ENCODE results near the gene KLC1. TPM values are rescaled to one million over a fixed set of nuclear protein-coding genes. Genes with fewer than 3 reads are reported as not detected.

KLC1 gene
- total RNA-seq, 1 experiment from 2014 or later, result 163 TPM

GRCh38 chr14:103663506-103663905 is 34.5 kb downstream of the KLC1 start:
- CTCF ChIA-PET, result no interaction called here
- Histone ChIP-seq H3K4me3 (ENCODE audit: low read depth, low read length, poor library complexity, severe bottlenecking) (no peak overlapping the region), H3K4me1 (ENCODE audit: insufficient read depth, low read length, poor library complexity, severe bottlenecking) (no peaks in the 10 kb centered on the region), H3K9me3 (ENCODE audit: low read depth, low read length, poor library complexity, severe bottlenecking) (no peaks in the 10 kb centered on the region), H3K36me3 (ENCODE audit: insufficient read depth, low read length, poor library complexity, severe bottlenecking) (peaks cover 48% of the 10 kb centered on the region), H3K27me3 (replicated peaks; ENCODE audit: insufficient read depth, low read depth, low read length, poor library complexity) (no peaks in the 10 kb centered on the region), H3K27ac (ENCODE audit: low read depth, low read length, poor library complexity, severe bottlenecking) (no peak overlapping the region)
- no peak for DNase-seq (ENCODE audit: low spot score)
- POLR2A ChIA-PET (ENCODE audit: low non-redundant PET), result no interaction called here
- TF ChIP-seq EZH2 (IDR thresholded peaks at IDR 0.05; ENCODE audit: borderline replicate concordance, low read depth, low read length, poor library complexity, severe bottlenecking), result no peak
- TF ChIP-seq, protein P1, sequence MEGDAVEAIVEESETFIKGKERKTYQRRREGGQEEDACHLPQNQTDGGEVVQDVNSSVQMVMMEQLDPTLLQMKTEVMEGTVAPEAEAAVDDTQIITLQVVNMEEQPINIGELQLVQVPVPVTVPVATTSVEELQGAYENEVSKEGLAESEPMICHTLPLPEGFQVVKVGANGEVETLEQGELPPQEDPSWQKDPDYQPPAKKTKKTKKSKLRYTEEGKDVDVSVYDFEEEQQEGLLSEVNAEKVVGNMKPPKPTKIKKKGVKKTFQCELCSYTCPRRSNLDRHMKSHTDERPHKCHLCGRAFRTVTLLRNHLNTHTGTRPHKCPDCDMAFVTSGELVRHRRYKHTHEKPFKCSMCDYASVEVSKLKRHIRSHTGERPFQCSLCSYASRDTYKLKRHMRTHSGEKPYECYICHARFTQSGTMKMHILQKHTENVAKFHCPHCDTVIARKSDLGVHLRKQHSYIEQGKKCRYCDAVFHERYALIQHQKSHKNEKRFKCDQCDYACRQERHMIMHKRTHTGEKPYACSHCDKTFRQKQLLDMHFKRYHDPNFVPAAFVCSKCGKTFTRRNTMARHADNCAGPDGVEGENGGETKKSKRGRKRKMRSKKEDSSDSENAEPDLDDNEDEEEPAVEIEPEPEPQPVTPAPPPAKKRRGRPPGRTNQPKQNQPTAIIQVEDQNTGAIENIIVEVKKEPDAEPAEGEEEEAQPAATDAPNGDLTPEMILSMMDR (conservative IDR thresholded peaks at IDR 0.05; ENCODE audit: low read depth, low read length), result no peak
- intact Hi-C loops (cut with micrococcal nuclease; ENCODE audit: unreplicated experiment), result no loop called here
- no TSS peak for BruUV-seq (replicated peaks)

- no peaks in the 10 kb centered on the region for H3K9me3 ChIP-seq (ENCODE audit: low read depth, low read length, poor library complexity, severe bottlenecking)
- H3K27ac ChIP-seq (ENCODE audit: low read depth, low read length, poor library complexity, severe bottlenecking), result no peak overlapping the region
- no peaks in the 10 kb centered on the region for H3K27me3 ChIP-seq (replicated peaks; ENCODE audit: insufficient read depth, low read depth, low read length, poor library complexity)
- peaks cover 57% of the 10 kb centered on the region for H3K36me3 ChIP-seq (ENCODE audit: insufficient read depth, low read length, poor library complexity, severe bottlenecking)
- ChIA-PET CTCF (no interaction called here), POLR2A (ENCODE audit: low non-redundant PET) (no interaction called here)
- H3K4me3 ChIP-seq (ENCODE audit: low read depth, low read length, poor library complexity, severe bottlenecking), result no peak overlapping the region
- no peaks in the 10 kb centered on the region for H3K4me1 ChIP-seq (ENCODE audit: insufficient read depth, low read length, poor library complexity, severe bottlenecking)
- no peak for TF ChIP-seq EZH2 (IDR thresholded peaks at IDR 0.05; ENCODE audit: borderline replicate concordance, low read depth, low read length, poor library complexity, severe bottlenecking)
- TF ChIP-seq, protein P1 (conservative IDR thresholded peaks at IDR 0.05; ENCODE audit: low read depth, low read length), result no peak
- BruUV-seq (replicated peaks), result no TSS peak
- intact Hi-C loops (cut with micrococcal nuclease; ENCODE audit: unreplicated experiment), result no loop called here
- no peak for DNase-seq (ENCODE audit: low spot score)
Observed at GRCh38 chr14:103667671-103668070, 38.7 kb downstream of the KLC1 start.

DNA sequence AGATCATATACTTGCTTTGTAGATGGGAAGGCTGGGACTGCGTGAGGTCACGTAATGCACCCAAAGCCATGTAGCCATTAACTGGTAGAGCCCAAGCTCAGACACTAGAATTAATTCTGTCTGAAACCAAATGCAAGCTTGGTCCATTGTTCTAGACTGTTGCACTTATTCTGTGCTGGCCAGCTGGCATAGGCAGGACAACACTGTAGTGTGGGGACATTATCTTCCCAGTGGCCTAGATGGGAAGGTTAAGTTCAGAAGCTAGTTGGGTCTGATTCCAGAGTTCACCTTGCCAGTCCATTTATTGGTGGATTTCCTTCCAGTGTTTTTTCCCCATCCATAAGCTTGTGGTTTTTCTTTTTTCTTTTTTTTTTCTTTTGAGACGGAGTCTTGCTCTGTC is 39.1 kb downstream of the KLC1 start:
- POLR2A ChIA-PET (ENCODE audit: low non-redundant PET), result no interaction called here
- TF ChIP-seq EZH2 (IDR thresholded peaks at IDR 0.05; ENCODE audit: borderline replicate concordance, low read depth, low read length, poor library complexity, severe bottlenecking), result no peak
- TF ChIP-seq, protein P1 (conservative IDR thresholded peaks at IDR 0.05; ENCODE audit: low read depth, low read length), result no peak
- Histone ChIP-seq H3K4me3 (ENCODE audit: low read depth, low read length, poor library complexity, severe bottlenecking) (no peak overlapping the region), H3K4me1 (ENCODE audit: insufficient read depth, low read length, poor library complexity, severe bottlenecking) (no peaks in the 10 kb centered on the region), H3K9me3 (ENCODE audit: low read depth, low read length, poor library complexity, severe bottlenecking) (no peaks in the 10 kb centered on the region), H3K27me3 (replicated peaks; ENCODE audit: insufficient read depth, low read depth, low read length, poor library complexity) (no peaks in the 10 kb centered on the region), H3K27ac (ENCODE audit: low read depth, low read length, poor library complexity, severe bottlenecking) (no peak overlapping the region), H3K36me3 (ENCODE audit: insufficient read depth, low read length, poor library complexity, severe bottlenecking) (peaks cover 60% of the 10 kb centered on the region)
- no peak for DNase-seq (ENCODE audit: low spot score)
- BruUV-seq (replicated peaks), result no TSS peak
- CTCF ChIA-PET, result no interaction called here
- intact Hi-C loops (cut with micrococcal nuclease; ENCODE audit: unreplicated experiment), result no loop called here
